Activated CD8-positive, alpha-beta T cell treated with anti-CD3 and anti-CD28 coated beads for 36 hours (primary cell): Measurements from ENCODE around the gene PRDM8. TPM values are rescaled to one million over a fixed set of nuclear protein-coding genes. Genes with fewer than 3 reads are reported as not detected.

ENCODE experiments used
- ATAC-seq: fragments of 200-7000 bp; cut with Tn5 transposase; one replicate; pipeline ENCODE4 v1.10.0; 2021; ENCODE audit warnings: mild to moderate bottlenecking, moderate library complexity
- CTCF ChIA-PET: fragments of 350-600 bp; sonication (Branson Sonifier 250); formaldehyde crosslinking; loops from one replicate; lab custom pipeline; 2021; ENCODE audit warnings: antibody characterized with exemption; lab: Charles Lee
- POLR2A ChIA-PET: fragments of 350-600 bp; sonication (Branson Sonifier 250); formaldehyde crosslinking; loops from one replicate; lab custom pipeline; 2021; ENCODE audit warnings: antibody characterized with exemption; lab: Charles Lee
- DNase-seq: peaks from one replicate; pipeline ENCODE4 v3.0.0-alpha.2; 2020
- H3K27ac Mint-ChIP-seq: one replicate; pipeline ENCODE4 v1.8.0; 2021; ENCODE audit warnings: mild to moderate bottlenecking, mixed read lengths
- H3K27me3 Mint-ChIP-seq: one replicate; pipeline ENCODE4 v1.8.0; 2021; ENCODE audit warnings: mixed read lengths
- H3K36me3 Mint-ChIP-seq: one replicate; pipeline ENCODE4 v1.8.0; 2021; ENCODE audit warnings: low read depth, mixed read lengths
- H3K4me1 Mint-ChIP-seq: one replicate; pipeline ENCODE4 v1.8.0; 2021; ENCODE audit warnings: low read depth, mixed read lengths
- H3K4me3 Mint-ChIP-seq: one replicate; pipeline ENCODE4 v1.8.0; 2021; ENCODE audit warnings: mild to moderate bottlenecking, moderate library complexity, mixed read lengths
- H3K9me3 Mint-ChIP-seq: one replicate; pipeline ENCODE4 v1.8.0; 2021; ENCODE audit warnings: mixed read lengths
- CTCF ChIP-seq: fragments of 200-600 bp; IDR thresholded peaks from one replicate; pipeline ENCODE4 v1.8.0; 2022; ENCODE audit warnings: antibody characterized with exemption, mild to moderate bottlenecking
- intact Hi-C: fragments of 100-400 bp; cut with micrococcal nuclease; formaldehyde crosslinking; loops from one replicate; pipeline ENCODE4 v1.10.0; 2022
- total RNA-seq, 2 experiments: library from RNA; stranded (reverse); gene quantifications; one replicate each; pipeline ENCODE4 v1.2.3, GENCODE V29; 2021

PRDM8 gene
- total RNA-seq, 2 experiments from 2014 or later, result 2.8 to 3.2 TPM

- peaks cover 4% of the 10 kb centered on the region for H3K4me1 Mint-ChIP-seq
- no peak for TF ChIP-seq CTCF
- DNase-seq (no peak), ATAC-seq (no peak)
- peaks cover 14% of the 10 kb centered on the region for H3K27me3 Mint-ChIP-seq
- no peaks in the 10 kb centered on the region for H3K9me3 Mint-ChIP-seq
- POLR2A ChIA-PET, result no interaction called here
- CTCF ChIA-PET, result interaction anchor here (1.1 kb wide), 1 partner anchor 1256 kb away, joined by 4 read pairs; no protein-coding TSS in a partner anchor
- no peaks in the 10 kb centered on the region for H3K36me3 Mint-ChIP-seq
- H3K27ac Mint-ChIP-seq, result no peak overlapping the region
- intact Hi-C loops, result no loop called here
- H3K4me3 Mint-ChIP-seq, result no peak overlapping the region
These were observed 11.5 kb downstream of the PRDM8 start for GRCh38 chr4:80208610-80209339.

GRCh38 chr4:80209340-80209701, 12.0 kb downstream of the PRDM8 start:
- H3K27me3 Mint-ChIP-seq, result peaks cover 14% of the 10 kb centered on the region
- H3K4me3 Mint-ChIP-seq, result no peak overlapping the region
- ChIA-PET POLR2A (no interaction called here), CTCF (interaction anchor here (1.1 kb wide), 1 partner anchor 1257 kb away, joined by 4 read pairs; no protein-coding TSS in a partner anchor)
- peaks cover 4% of the 10 kb centered on the region for H3K4me1 Mint-ChIP-seq
- no peak for DNase-seq
- no peaks in the 10 kb centered on the region for H3K9me3 Mint-ChIP-seq
- no peak for ATAC-seq
- no peaks in the 10 kb centered on the region for H3K36me3 Mint-ChIP-seq
- no peak for TF ChIP-seq CTCF
- intact Hi-C loops, result no loop called here
- no peak overlapping the region for H3K27ac Mint-ChIP-seq

- H3K27ac Mint-ChIP-seq, result no peak overlapping the region
- no peaks in the 10 kb centered on the region for H3K36me3 Mint-ChIP-seq
- no peak overlapping the region for H3K4me3 Mint-ChIP-seq
- no peaks in the 10 kb centered on the region for H3K9me3 Mint-ChIP-seq
- H3K4me1 Mint-ChIP-seq, result peaks cover 4% of the 10 kb centered on the region
- peaks cover 14% of the 10 kb centered on the region for H3K27me3 Mint-ChIP-seq
- ChIA-PET POLR2A (no interaction called here), CTCF (interaction anchor here (0.9 to 4.3 kb wide), 2 partner anchors 8 to 10 kb away, joined by 3 to 23 read pairs; no protein-coding TSS in a partner anchor)
- ATAC-seq (no peak), DNase-seq (no peak)
- intact Hi-C loops, result loop anchor here (5.0 kb wide), 1 partner anchor 1258 kb away; no protein-coding TSS in a partner anchor
- no peak for TF ChIP-seq CTCF
These were observed 13.2 kb downstream of the PRDM8 start for GRCh38 chr4:80210549-80210948.

GRCh38 chr4:80213117-80213815, 16.0 kb downstream of the PRDM8 start:
- Mint-ChIP-seq H3K27ac (no peak overlapping the region), H3K9me3 (no peaks in the 10 kb centered on the region), H3K27me3 (peaks cover 13% of the 10 kb centered on the region), H3K4me3 (no peak overlapping the region), H3K4me1 (no peaks in the 10 kb centered on the region), H3K36me3 (no peaks in the 10 kb centered on the region)
- ChIA-PET POLR2A (interaction anchor here (1.2 kb wide), 1 partner anchor 29 kb away, joined by 3 read pairs; no protein-coding TSS in a partner anchor), CTCF (interaction anchor here (1.0 to 4.3 kb wide), 7 partner anchors 7 to 1261 kb away, joined by 3 to 23 read pairs (median 7); no protein-coding TSS in a partner anchor)
- no peak for TF ChIP-seq CTCF
- intact Hi-C loops, result loop anchor here (5.0 kb wide), 1 partner anchor 1261 kb away; no protein-coding TSS in a partner anchor
- no peak for DNase-seq
- ATAC-seq, result no peak
